GM19043 (cell line): Measurements from ENCODE around the gene ABHD17C.
"Not testable (repeated sequence)": the region's sequence is repeated elsewhere in the genome, so short reads cannot be mapped to it uniquely, and the experiment has no call there.

Source experiments
- ATAC-seq: cut with Tn5 transposase; IDR thresholded peaks from one replicate; pipeline ENCODE4 v1.9.1; 2021; ENCODE audit warnings: low read depth; ENCODE audit not compliant: unreplicated experiment

ABHD17C gene

GRCh38 chr15:80695099-80695910 lies at the start of gene ABHD17C:
ABHD17C (plus strand) TSS chr15:80695310; CDS start chr15:80695430, 120 bp downstream.
- peak; percentile 58 for ATAC-seq

DNA sequence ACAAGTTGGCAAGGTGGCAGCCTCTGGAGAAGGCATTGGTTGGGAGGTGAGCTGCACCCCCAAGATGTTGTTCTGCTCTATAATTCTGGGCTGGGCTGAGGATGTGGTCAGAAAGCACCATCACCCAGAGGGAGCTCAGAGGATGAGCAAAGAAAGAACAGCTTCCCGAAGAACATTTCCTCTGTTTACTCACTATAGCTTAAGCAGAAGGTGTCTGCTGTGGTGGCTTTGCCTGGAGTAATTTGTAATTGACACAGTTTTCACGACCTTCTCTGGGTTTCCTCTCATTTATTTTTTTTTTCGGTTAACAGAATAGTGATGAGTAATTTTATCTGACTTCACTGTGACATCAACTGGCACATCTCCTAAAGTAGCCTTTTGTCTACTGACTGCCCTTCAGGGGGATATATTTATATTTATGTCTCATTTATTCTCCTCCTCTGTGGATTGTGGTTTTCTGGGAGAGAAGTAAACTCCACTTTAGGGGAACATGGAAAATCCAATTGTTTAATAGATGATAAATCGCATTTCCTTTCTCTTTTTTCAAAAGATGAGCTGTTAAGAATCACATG lies 49.5 kb upstream of the ABHD17C start:
- ATAC-seq = no peak

DNA sequence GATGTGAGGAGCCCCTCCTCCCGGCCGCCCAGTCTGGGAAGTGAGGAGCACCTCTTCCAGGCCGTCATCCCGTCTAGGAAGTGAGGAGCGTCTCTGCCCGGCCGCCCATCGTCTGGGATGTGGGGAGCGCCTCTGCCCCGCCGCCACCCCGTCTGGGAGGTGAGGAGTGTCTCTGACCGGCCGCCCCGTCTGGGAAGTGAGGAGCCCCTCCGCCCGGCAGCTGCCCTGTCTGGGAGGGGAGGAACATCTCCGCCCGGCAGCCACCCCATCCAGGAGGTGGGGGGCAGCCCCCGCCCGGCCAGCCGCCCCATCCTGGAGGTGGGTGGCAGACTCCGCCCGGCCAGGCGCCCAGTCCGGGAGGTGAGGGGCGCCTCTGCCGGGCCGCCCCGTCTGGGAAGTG lies 47.7 kb upstream of the ABHD17C start:
- not testable (repeated sequence) for ATAC-seq

DNA sequence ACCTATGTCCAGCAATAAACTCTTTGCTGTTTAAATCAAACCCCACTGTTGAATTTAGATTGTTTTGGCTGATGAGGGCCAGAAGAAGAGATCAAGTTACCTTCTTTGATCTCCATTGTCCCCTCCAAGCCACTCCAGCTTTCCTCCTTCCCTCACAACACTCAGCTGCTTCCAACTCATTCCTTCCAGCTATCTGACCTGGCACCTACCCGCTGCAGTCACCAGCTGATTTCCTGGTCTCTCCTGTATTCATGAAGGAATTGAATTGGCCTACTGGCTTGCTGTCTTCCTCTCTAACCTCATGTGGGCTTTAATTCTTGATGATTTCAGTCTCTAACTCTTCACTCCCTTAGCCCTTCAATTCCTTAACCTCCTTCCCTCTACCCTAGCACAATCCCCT lies 40.8 kb upstream of the ABHD17C start:
- ATAC-seq = no peak

GRCh38 chr15:80659375-80659774 lies 35.7 kb upstream of the ABHD17C start:
- no peak for ATAC-seq

DNA sequence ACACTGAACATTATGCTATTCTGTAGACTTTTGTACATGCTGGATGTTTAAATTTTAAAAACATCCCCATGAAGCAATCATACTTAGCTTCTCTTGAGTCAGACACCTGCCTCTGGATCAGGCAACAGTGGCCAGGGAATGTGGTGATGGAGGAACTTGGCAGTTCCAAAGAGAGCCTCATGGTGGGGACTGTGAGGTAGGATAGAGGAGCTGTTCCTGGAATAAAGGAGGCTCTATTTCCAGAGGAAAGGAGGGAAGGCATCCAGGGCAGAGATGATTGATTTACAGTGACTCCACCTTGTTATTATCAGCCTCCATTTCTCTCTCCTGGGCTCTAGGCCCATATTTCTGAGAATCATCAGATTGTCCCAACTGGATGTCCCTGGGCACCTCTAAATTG lies 35.0 kb upstream of the ABHD17C start:
- ATAC-seq = no peak

- ATAC-seq = no peak
These were observed 33.0 kb upstream of the ABHD17C start for GRCh38 chr15:80662129-80662528.

- no peak for ATAC-seq
These were observed 32.2 kb upstream of the ABHD17C start for GRCh38 chr15:80662757-80663553.

GRCh38 chr15:80665151-80665550 lies 30.0 kb upstream of the ABHD17C start:
- ATAC-seq = no peak

DNA sequence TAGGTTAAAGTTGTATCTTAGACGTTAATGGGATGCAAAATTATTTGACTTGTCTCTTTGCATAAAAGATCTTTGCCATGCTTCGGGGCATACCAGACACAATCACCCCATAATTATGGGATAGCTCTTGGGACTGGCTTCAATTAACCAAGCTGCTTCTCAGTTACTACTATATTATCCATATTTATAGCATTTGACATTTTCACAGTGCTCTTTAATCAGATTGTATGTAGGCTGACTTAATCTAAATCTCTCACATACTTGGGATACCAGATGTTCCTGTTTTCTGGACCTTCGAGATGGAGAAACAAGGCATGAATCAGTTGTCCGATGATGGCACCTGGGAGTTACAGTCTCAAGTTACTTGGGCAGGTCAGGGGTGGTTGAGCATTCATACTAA lies 27.2 kb upstream of the ABHD17C start:
- ATAC-seq = no peak

GRCh38 chr15:80668546-80669236 lies 26.4 kb upstream of the ABHD17C start:
- no peak for ATAC-seq

DNA sequence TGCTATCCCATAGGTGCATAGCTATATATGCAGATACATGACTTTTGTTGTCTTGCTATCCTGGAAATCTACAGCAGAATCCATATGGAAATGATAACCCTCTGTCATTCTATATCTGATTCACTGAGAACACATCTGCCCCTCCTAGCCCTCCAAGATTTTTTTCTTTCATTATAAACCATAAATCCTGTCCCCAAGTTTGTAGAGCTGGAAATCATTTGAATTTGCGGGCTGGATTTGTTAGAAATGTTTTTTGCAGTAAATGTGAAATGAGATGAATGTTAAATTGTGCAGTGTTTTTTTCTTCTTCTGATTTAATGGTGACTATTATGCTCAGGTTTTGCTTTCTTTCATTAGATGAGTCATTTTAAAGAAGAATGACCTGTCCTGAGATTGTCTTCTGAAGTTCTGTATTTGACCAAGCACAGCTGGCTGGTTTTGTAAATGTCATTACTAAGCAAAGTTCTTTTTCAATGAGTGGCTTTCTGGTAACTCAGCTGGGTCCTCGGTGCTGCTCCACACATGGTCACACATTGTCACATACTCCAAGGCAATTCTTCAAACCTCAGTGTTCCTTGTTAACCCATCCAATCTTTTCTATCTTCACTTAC lies 25.3 kb upstream of the ABHD17C start:
- peak; percentile 47 for ATAC-seq

DNA sequence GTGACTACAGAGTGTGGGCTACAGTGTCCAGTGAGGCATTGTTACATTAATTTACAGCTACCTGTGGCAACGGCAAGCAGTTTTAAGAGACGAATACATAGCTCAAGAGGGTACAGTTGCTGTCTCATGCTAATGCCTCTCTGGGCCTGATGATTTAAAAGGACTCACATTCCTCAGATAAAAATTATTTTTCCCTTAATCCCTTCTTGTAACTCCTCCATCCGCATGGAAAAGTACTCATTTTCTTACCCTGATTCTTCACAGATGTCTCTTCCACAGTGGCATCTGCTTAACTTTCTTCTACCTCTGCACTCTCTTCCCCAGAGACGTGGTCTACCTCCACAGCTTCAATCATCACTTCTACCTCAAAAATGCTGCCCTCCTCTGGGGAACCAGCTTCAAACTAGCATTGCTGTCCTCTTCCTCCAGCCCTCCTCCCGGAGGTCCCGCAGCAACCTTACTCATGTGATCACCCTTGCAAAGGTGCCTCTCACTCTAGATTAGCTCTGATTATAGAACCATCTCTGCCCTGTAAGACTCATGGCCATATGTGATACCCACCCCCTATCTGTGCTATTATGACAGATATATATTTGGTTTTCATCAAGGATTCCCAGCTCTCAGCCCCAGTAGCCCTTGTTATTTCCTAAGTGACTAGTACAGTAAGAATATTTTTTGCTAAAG lies 21.4 kb upstream of the ABHD17C start:
- no peak for ATAC-seq

DNA sequence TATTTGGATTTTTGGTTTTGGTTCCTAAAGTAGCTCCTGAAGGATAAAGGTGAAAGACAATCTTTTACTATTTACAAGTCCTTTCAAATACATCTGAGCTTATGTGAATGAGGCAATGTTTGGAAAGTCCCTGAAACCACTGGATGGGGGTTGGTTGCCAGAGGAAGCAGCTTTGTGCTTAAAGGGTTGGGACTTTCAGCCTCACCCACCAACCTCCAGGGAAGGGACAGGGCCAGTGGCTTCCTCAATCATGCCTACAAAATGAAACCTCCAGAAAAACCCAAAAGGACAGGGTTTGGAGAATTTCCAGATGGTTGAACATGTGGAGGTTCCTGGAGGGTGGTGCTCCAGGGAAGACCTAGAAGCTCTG lies 20.9 kb upstream of the ABHD17C start:
- no peak for ATAC-seq

- no peak for ATAC-seq
These were observed 18.1 kb upstream of the ABHD17C start for GRCh38 chr15:80677041-80677440.

GRCh38 chr15:80679167-80679803 lies 15.8 kb upstream of the ABHD17C start:
- ATAC-seq = no peak

GRCh38 chr15:80679804-80680175 lies 15.3 kb upstream of the ABHD17C start:
- no peak for ATAC-seq

- ATAC-seq = no peak
These were observed 12.9 kb upstream of the ABHD17C start for GRCh38 chr15:80682201-80682600.

GRCh38 chr15:80684697-80685096 lies 10.4 kb upstream of the ABHD17C start:
- no peak for ATAC-seq

- ATAC-seq = no peak
These were observed 9.5 kb upstream of the ABHD17C start for GRCh38 chr15:80685628-80686027.
